ENCODE data around the gene FOXJ3.

- TF ChIP-seq TAF1 (IDR thresholded peaks at IDR 0.05; ENCODE audit: low read depth, low read length): no peak
- no peak for TF ChIP-seq POLR2A (IDR thresholded peaks at IDR 0.05; ENCODE audit: low read depth, low read length)
- TF ChIP-seq POLR2AphosphoS5 (IDR thresholded peaks at IDR 0.05; ENCODE audit: low read depth, low read length): no peak
- TF ChIP-seq PAX5 (IDR thresholded peaks at IDR 0.05; ENCODE audit: insufficient read depth, low read length, severe bottlenecking): no peak
- TF ChIP-seq POU2F2 (IDR thresholded peaks at IDR 0.05; ENCODE audit: low read depth, low read length): no peak
Observed at GRCh38 chr1:42322577-42322976, 12.5 kb downstream of the FOXJ3 start.
